IPS-18a (cell line): ENCODE results near the gene ASCC3.
"Not testable (repeated sequence)": the region's sequence is repeated elsewhere in the genome, so short reads cannot be mapped to it uniquely, and the experiment has no call there.

Source experiments
- H3K27ac ChIP-seq: one replicate; pipeline ENCODE4 v1.5.1; 2013; ENCODE audit warnings: low read length
- H3K27me3 ChIP-seq: one replicate; pipeline ENCODE4 v1.6.1; 2013; ENCODE audit warnings: mild to moderate bottlenecking, low read length; ENCODE audit not compliant: control insufficient read depth, insufficient read depth
- H3K36me3 ChIP-seq: one replicate; pipeline ENCODE4 v1.6.1; 2013; ENCODE audit warnings: low read depth, low read length; ENCODE audit not compliant: control insufficient read depth
- H3K4me1 ChIP-seq: one replicate; pipeline ENCODE4 v1.6.1; 2013; ENCODE audit warnings: low read depth, low read length; ENCODE audit not compliant: control insufficient read depth
- H3K4me3 ChIP-seq: one replicate; pipeline ENCODE4 v1.5.1; 2013; ENCODE audit warnings: low read length
- H3K9ac ChIP-seq: one replicate; pipeline ENCODE4 v1.6.1; 2013; ENCODE audit warnings: mild to moderate bottlenecking, low read length, moderate library complexity
- H3K9me3 ChIP-seq: one replicate; pipeline ENCODE4 v1.6.1; 2013; ENCODE audit warnings: low read depth, low read length; ENCODE audit not compliant: control insufficient read depth

Gene ASCC3

DNA sequence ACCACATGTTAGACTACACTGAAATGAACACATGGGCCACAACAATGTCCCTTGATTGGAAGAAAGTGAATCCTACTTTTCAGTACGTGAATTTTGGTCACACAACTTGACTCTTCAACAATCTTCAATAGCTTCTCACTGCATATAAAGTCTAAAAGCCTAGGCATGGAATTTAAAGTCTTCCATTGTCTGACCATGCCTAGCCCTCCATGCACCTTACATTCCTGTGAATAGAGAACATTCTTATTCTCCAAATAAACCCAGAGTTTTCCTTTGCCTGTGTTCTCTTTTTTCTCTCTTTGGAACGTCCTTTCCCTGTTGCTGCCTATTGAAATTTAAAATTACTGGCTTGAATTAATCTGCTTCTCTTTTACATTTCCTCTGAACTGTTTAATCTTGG lies 207.5 kb downstream of the ASCC3 start:
- Histone ChIP-seq H3K4me1 (peaks cover 13% of the 10 kb centered on the region), H3K4me3 (peak overlapping the region; percentile 24), H3K36me3 (peaks cover 3% of the 10 kb centered on the region), H3K27ac (no peak overlapping the region), H3K9me3 (no peaks in the 10 kb centered on the region), H3K9ac (no peak overlapping the region), H3K27me3 (no peaks in the 10 kb centered on the region)

DNA sequence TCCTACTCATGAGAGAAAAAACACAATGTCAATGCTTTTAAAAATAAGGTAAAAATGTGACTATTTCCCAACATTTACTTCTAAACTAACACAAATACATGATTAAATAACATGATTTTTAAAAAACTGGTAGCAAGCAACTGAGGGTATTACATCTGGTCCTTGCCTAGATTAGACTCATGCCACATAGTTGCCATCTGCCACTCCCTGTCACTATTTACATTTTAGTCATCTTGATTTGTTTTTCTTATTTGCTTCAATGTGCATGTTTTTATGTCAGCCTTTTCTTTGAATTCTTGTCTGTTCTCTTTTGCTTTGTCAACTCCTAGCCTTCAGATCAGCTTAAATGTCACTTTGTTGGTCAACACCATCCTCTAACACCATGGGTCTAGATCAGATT lies 209.4 kb downstream of the ASCC3 start:
- no peaks in the 10 kb centered on the region for H3K9me3 ChIP-seq
- no peak overlapping the region for H3K9ac ChIP-seq
- H3K27ac ChIP-seq, result no peak overlapping the region
- peaks cover 3% of the 10 kb centered on the region for H3K36me3 ChIP-seq
- peaks cover 13% of the 10 kb centered on the region for H3K4me1 ChIP-seq
- H3K27me3 ChIP-seq, result no peaks in the 10 kb centered on the region
- H3K4me3 ChIP-seq, result no peak overlapping the region

GRCh38 chr6:100670056-100670455 lies 211.1 kb downstream of the ASCC3 start:
- H3K9me3 ChIP-seq, result no peaks in the 10 kb centered on the region
- H3K36me3 ChIP-seq, result peaks cover 3% of the 10 kb centered on the region
- no peaks in the 10 kb centered on the region for H3K27me3 ChIP-seq
- H3K4me3 ChIP-seq, result no peak overlapping the region
- no peak overlapping the region for H3K27ac ChIP-seq
- H3K4me1 ChIP-seq, result peaks cover 13% of the 10 kb centered on the region
- H3K9ac ChIP-seq, result no peak overlapping the region

DNA sequence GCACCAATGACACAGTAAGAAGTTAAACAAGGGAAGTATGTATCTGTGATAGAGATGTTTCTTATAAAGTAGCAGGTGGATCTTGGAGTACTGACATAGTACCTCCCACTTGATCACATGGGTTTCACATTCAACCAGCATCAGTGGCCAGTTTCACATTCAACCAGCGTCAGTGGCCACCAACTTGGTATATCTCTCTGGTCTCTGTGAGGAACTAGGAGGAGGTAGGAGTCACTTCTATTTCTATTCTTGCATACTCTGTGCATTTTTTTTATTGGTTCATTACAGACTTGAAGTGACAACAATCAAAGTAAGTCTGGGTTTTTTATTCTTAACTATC lies 216.1 kb downstream of the ASCC3 start:
- Histone ChIP-seq H3K27ac (no peak overlapping the region), H3K4me3 (no peak overlapping the region), H3K9ac (no peak overlapping the region), H3K9me3 (no peaks in the 10 kb centered on the region), H3K27me3 (no peaks in the 10 kb centered on the region), H3K36me3 (no peaks in the 10 kb centered on the region), H3K4me1 (peaks cover 5% of the 10 kb centered on the region)

- Histone ChIP-seq H3K9ac (no peak overlapping the region), H3K27ac (no peak overlapping the region), H3K4me3 (no peak overlapping the region), H3K36me3 (no peaks in the 10 kb centered on the region), H3K4me1 (peaks cover 5% of the 10 kb centered on the region), H3K27me3 (no peaks in the 10 kb centered on the region), H3K9me3 (no peaks in the 10 kb centered on the region)
Observed at GRCh38 chr6:100664274-100665040, 216.7 kb downstream of the ASCC3 start.

GRCh38 chr6:100663219-100663863 lies 217.8 kb downstream of the ASCC3 start:
- H3K36me3 ChIP-seq, result no peaks in the 10 kb centered on the region
- no peak overlapping the region for H3K9ac ChIP-seq
- H3K4me1 ChIP-seq, result peaks cover 14% of the 10 kb centered on the region
- H3K4me3 ChIP-seq, result no peak overlapping the region
- no peaks in the 10 kb centered on the region for H3K9me3 ChIP-seq
- H3K27ac ChIP-seq, result no peak overlapping the region
- no peaks in the 10 kb centered on the region for H3K27me3 ChIP-seq

DNA sequence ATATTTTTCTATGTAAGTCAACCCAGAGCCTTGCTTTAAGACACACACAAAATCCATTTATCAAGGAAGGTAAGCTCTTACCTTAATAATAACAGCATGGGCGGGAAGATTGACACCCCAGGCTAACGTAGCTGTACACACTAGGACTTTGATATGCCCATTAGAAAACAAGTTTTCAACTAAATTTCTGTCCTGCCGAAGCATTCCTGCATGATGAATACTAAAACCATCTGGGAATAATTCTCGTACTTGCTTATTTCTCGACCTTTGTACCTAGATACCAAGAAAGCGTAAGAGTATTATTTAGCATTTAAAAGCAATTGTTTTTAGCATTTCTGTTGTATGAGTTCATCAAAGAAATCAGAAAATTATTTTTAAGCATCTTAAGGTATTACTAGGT lies 218.9 kb downstream of the ASCC3 start:
- no peaks in the 10 kb centered on the region for H3K9me3 ChIP-seq
- no peak overlapping the region for H3K27ac ChIP-seq
- H3K4me1 ChIP-seq, result peaks cover 18% of the 10 kb centered on the region
- no peaks in the 10 kb centered on the region for H3K27me3 ChIP-seq
- no peak overlapping the region for H3K9ac ChIP-seq
- no peak overlapping the region for H3K4me3 ChIP-seq
- H3K36me3 ChIP-seq, result no peaks in the 10 kb centered on the region

- no peak overlapping the region for H3K9ac ChIP-seq
- peaks cover 13% of the 10 kb centered on the region for H3K4me1 ChIP-seq
- peak overlapping the region; percentile 7 for H3K4me3 ChIP-seq
- no peak overlapping the region for H3K27ac ChIP-seq
- no peaks in the 10 kb centered on the region for H3K9me3 ChIP-seq
- no peaks in the 10 kb centered on the region for H3K27me3 ChIP-seq
- no peaks in the 10 kb centered on the region for H3K36me3 ChIP-seq
Observed at GRCh38 chr6:100658486-100658885, 222.6 kb downstream of the ASCC3 start.

DNA sequence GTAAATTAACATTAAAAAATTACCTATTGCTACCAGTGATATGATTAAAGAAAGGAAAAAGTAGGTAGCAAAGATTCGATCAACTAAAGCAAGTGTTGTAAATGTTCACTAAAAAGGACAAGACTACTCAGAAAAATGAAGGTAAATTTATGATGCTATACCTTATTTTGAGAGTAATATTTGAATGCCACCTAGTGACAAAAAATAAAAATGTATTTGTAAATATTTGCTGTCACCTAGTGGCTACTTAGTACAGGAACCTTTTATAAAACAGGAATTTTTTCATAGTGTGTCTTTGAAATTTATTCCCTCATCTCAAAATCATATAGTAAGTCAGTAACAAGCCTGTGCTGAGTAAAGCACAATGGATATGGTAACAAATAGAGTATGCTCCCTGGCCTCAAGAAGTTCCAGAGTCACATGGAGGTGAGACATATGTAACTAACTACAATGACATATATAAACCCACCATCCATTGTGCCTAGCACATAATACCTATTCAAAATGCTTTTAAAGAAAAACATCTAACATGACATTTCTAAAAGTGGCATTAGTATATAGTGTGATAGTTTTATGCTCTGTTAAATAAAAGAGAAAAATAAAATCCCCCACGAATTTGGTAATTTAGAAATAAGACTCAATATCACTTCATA lies 223.3 kb downstream of the ASCC3 start:
- Histone ChIP-seq H3K9me3 (no peaks in the 10 kb centered on the region), H3K4me1 (peaks cover 13% of the 10 kb centered on the region), H3K36me3 (no peaks in the 10 kb centered on the region), H3K9ac (no peak overlapping the region), H3K27ac (no peak overlapping the region), H3K27me3 (no peaks in the 10 kb centered on the region), H3K4me3 (no peak overlapping the region)

GRCh38 chr6:100641147-100641546 lies 240.0 kb downstream of the ASCC3 start:
- not testable (repeated sequence) for H3K27ac ChIP-seq, H3K4me3 ChIP-seq, H3K27me3 ChIP-seq, H3K9me3 ChIP-seq, H3K9ac ChIP-seq, H3K4me1 ChIP-seq
- peaks cover 13% of the 10 kb centered on the region for H3K36me3 ChIP-seq

DNA sequence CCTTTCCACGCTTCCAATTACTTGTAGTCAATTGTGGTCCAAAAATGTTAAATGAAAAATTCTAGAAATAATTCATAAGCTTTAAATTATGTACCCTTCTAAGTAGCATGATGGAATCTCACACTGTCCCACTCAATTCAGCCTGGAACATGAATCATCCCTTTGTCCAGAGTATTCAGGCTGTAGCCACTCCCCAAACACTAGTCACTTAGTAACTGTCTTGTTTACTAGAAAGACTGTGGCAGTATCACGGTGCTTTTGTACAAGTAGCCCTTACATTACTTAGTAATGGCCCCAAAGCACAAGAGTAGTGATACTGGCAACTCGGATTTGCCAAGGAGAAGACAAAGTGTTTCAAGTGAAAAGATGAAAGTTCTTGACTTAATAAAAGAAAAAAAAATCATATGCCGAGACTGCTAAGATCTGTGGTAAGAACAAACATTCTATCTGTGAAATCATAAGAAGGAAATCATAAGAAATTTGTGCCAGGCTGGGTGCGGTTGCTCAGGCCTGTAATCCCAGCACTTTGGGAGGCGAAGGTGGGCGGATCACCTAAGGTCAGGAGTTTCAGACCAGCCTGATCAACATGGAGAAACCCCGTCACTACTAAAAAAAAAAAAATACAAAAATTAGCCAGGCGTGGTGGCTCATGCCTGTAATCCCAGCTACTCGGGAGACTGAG lies 247.9 kb downstream of the ASCC3 start:
- no peaks in the 10 kb centered on the region for H3K9me3 ChIP-seq
- no peak overlapping the region for H3K4me3 ChIP-seq
- no peaks in the 10 kb centered on the region for H3K4me1 ChIP-seq
- H3K36me3 ChIP-seq, result peaks cover 10% of the 10 kb centered on the region
- H3K27ac ChIP-seq, result no peak overlapping the region
- H3K9ac ChIP-seq, result no peak overlapping the region
- no peaks in the 10 kb centered on the region for H3K27me3 ChIP-seq
